Heart left ventricle (tissue), 13 donors: ENCODE results near the gene LRRC51.

Source experiments
- POLR2A ChIP-seq, 2 donors: fragments of 450-650 bp; IDR thresholded peaks; one replicate each; pipeline ENCODE4 v1.6.1; 2017; ENCODE audit warnings: antibody characterized with exemption in 2 of 2, mild to moderate bottlenecking in 2 of 2, moderate library complexity in 2 of 2
- TF ChIP-seq, protein P1 (sequence below), 12 donors: fragments of 200-600 bp; sonication (generic) in 4 of 12; IDR thresholded peaks; one replicate each; pipeline versions ENCODE4 v1.5.0 to v1.8.0; 2018 to 2022; ENCODE audit warnings: antibody characterized with exemption in 12 of 12, mild to moderate bottlenecking in 5 of 12
- donor health status: ischemic (EF 13 %, LVEDD 7.1; RV severe dilation, severe dysfunction).
- donor health status: DM: no; HTN: yes; CAD: no.
- donor health status: DM: no; HTN: no; CAD: no.
- donor health status: ischemic (EF 25% LVEDD 6.9; RV normal size, moderate dysfunction).
- donor health status: ischemic (EF 25% LVEDD 5.7; RV mildly dilated, moderate dysfunction).
- donor health status: ischemic (EF 35%, LVEDD 5.7; RV mildly dilated, moderate dysfunction).
- donor health status: nonischemic (EF 11% LVEDD 7.7; RV severe dilation, severe dysfunction).
- donor health status: DM: yes; HTN: yes; CAD: no.
- donor health status: PGD.
- donor health status: ischemic (EF 29% LVEDD 5.4; RV normal size, mild dysfunction).
- donor health status: nonischemic (EF 23%, LVEDD 6.1; RV moderate dilation, normal function).

DNA sequence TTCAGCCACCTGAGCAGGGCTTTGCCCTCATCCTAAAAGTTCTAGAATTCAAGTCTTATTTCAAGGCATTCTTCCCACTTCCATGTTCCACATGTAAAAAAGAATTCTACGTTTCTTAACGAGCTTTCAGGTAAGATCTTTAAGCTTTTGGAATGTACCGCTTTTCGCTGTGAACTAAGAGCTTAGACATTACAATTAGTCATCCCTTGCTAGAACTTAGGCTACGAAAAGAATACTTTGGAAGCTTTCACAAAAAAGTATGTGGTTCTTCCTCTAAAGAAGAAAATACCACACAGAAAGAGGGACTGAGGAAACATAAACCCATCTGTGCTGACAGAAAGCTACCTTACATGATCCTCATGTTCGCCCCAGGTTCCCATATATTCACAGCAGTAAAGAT lies 2.2 kb upstream of the LRRC51 start:
- TF ChIP-seq POLR2A (IDR thresholded peaks at IDR 0.05): no peak
- TF ChIP-seq, protein P1, sequence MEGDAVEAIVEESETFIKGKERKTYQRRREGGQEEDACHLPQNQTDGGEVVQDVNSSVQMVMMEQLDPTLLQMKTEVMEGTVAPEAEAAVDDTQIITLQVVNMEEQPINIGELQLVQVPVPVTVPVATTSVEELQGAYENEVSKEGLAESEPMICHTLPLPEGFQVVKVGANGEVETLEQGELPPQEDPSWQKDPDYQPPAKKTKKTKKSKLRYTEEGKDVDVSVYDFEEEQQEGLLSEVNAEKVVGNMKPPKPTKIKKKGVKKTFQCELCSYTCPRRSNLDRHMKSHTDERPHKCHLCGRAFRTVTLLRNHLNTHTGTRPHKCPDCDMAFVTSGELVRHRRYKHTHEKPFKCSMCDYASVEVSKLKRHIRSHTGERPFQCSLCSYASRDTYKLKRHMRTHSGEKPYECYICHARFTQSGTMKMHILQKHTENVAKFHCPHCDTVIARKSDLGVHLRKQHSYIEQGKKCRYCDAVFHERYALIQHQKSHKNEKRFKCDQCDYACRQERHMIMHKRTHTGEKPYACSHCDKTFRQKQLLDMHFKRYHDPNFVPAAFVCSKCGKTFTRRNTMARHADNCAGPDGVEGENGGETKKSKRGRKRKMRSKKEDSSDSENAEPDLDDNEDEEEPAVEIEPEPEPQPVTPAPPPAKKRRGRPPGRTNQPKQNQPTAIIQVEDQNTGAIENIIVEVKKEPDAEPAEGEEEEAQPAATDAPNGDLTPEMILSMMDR (IDR thresholded peaks at IDR 0.05): no peak
